GM21390 (cell line): ENCODE results near the gene SLC25A24.
"Not testable (repeated sequence)": the region's sequence is repeated elsewhere in the genome, so short reads cannot be mapped to it uniquely, and the experiment has no call there.

Experiments used
- ATAC-seq: cut with Tn5 transposase; IDR thresholded peaks from one replicate; pipeline ENCODE4 v1.9.1; 2021; ENCODE audit not compliant: unreplicated experiment

Gene SLC25A24

DNA sequence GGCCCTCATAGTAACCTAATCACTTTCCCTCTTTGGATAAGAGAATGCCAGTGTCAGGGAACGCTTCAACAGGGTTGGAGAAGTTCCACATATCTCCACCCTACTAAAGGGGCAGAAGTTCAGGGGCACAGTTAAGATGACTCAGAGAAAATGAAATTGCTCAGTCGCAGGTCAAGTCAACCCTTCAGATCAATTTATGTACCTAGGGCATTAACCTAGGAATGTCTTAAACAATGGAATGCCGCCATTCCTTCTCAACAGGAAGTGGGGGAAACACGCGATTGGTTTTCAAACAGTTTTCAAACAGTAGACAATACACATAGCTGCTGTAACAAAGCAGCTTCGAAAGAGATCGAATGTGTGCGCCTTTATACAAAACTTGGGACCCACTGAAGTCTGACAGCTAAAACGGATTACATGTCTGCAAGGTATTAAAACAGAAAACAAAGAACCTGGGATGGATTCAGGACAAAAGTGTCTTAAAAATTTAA, 897 bp downstream of the SLC25A24 start:
- ATAC-seq: no peak

DNA sequence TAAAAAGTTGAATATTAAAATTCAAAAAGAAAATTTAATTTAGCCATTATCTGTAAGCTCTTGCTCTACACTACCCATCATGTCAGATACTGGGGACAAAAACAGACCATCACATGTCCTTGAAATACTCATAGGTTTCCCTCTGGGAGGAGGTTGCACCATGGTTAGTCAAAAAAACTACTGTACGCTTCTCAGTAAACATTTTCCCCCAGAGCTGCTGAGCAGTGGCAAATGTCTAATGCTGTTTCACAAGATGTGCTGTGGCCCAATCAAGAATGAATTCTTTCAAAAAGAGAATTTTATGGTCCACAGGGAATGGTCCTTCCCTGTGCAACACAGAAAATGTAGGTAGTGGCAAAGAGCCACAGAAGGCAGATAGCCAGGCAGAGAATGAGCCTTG, 6.1 kb downstream of the SLC25A24 start:
- no peak for ATAC-seq

DNA sequence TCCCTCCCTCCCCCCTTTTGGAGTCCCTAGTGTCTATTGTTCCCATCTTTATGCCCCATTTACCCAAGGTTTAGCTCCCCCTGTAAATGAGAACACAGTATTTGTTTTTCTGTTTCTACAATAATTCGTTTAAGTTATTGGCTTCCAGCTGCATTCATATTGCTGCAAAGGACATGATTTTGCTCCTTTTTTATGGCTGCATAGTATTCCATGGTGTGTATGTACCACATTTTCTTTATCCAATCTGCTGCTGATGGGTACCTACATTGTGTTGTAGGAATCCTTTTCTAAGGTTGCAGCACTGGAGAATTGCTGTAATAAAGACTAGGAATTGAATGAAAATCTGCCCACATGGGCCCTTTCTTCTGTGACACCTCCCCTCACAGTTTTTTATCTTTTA, 6.8 kb downstream of the SLC25A24 start:
- ATAC-seq: no peak

DNA sequence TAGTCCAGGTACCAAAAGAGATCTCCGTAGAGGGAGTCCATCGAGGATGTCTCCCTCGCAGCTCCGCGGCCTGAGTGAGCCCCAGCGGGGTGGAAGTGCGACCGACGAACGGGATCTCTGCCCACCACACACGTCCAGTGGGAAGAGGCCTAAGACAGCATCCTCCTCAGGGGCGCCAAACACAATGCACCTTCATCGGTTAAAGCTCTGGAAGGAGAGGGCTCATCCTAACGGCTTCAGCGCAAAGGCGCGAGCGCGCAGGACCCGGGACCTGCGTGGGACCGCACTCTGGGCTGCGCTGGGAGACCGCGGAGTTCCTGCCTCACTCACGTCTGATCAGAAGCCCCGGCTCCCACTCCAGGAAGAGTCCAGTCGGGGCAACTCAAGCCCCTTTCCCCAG, 7.6 kb downstream of the SLC25A24 start:
- ATAC-seq: no peak

DNA sequence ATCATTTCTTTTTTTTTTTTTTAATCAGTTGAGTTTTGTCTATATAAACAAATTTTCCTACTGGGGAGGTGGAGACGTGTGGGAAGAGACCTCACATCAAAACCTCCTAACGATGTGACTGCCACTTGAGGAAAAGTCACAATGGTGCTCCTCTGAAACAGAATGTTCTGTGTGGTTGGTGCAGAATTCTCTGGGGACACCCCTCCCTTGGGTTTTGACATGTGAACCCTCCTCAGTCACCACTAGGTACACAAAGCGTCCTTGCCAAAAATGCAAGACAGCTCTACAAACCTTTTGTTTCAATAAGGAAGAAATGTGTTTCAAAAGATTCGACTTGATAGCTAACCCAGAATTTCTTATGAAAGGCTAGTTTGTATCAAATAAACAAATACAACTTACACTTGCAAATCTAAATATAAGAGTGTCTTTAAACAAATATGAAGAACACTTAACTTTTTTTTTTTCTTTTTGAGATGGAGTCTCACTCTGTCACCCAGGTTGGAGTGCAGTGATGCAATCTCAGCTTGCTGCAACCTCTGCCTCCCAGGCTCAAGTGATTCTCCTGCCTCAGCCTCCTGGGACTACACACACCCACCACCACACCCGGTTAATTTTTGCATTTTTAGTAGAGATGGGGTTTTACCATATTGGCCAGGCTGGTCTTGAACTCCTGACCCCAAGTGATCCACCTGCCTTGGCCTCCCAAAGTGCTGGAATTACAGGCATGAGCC, 9.3 kb downstream of the SLC25A24 start:
- no peak for ATAC-seq

DNA sequence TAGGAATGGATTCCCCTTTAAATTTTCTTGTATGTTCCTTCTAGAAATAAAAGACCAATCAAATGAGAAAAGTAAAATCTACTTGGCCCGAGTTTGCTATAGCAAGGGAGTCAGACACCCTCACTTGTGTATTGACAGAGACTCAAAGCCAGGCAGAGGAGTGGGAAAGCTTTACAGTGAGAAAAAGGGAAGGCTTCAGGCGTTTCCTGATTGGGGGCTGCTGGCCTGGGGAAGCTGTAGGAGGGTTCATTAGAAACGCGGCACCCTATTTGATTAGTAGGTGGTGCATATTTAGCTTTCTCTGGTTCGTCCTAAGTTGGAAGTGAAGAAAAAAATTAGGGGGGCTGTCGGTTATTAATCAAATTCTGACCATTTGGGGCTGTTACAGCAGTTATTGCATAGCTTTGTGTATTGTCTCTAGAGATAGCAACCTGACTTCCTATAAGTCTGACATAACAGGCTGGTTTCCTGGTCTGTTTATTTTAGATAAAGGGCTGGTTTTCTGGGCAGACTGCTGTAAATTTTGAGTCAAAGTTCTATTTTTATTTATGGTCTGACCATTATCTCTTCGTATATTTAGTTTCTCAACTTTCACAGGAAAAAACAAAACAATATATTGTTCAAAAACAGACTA, 10.0 kb downstream of the SLC25A24 start:
- ATAC-seq: no peak

DNA sequence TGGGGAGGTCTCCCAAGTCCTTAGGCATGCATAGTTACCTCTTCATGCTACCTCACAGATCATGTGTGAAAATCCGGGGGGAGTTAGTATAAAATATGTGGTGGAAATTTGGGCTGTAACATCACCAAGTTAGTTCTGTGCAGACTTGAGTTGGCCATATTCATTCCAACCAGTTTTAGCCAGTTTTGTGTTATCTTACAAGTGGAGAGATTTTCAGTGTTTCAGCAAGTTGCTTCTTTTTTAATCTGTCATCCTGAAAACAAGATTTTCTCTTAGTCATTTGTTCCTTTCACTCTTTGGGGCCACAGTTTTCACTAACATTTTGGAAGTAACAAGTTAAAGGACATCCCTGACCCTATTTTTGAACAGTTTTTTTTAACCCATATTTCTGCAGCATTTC, 11.3 kb downstream of the SLC25A24 start:
- no peak for ATAC-seq

DNA sequence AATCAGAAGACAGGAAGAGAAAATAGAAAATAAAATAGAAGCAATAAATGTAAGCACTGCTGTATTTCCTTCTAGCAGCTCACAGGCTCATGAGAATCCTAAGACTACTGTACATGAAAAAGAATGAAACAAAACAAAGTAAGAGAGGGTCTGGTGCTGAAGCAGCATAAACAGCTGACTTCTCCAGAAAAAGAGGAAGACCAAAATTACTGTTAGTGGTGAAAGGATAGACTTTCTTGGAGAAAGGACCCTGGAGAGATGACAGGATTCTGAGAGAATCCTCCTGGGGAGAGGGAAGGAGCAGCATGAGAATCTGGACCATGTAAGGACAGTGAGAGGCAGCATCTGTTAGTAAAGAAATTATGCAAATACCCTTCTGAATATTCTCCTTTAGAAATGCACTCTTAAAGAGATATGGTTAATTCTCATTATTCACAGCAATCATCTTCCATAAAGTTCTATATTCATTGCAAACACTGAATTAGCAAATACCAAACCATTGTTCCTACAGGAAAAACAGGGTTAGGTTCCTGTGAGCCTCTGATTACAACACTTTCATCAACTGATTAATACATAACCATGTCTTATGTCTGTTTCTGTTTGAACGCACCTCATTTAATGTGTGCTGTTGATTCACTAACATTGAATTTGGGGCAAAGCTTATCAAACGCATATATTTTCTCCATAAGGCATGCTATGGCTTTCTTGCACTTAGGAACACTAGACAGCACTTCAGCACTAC, 17.0 kb downstream of the SLC25A24 start:
- ATAC-seq: no peak

DNA sequence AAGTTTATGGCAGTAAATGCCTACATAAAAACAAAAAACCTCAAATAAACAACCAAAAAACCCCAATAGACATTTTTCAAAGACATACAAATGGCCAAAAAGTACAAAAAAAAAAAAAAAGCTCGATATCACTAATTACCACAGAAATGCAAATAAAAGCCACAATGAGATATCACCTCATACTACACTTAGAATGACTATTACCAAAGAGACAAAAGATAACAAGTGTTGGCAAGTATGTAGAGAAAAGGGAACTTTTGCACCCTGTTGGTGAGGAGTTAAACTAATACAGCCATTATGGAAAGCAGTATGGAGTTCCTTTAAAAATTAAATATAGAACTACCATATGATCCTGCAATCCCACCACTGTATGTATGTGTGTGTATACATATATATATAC, 21.1 kb downstream of the SLC25A24 start:
- no peak for ATAC-seq

DNA sequence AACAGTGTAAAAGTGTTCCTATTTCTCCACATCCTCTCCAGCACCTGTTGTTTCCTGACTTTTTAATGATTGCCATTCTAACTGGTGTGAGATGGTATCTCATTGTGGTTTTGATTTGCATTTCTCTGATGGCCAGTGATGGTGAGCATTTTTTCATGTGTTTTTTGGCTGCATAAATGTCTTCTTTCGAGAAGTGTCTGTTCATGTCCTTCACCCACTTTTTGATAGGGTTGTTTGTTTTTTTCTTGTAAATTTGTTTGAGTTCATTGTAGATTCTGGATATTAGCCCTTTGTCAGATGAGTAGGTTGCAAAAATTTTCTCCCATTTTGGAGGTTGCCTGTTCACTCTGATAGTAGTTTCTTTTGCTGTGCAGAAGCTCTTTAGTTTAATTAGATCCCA, 37.7 kb downstream of the SLC25A24 start:
- ATAC-seq: not testable (repeated sequence)

DNA sequence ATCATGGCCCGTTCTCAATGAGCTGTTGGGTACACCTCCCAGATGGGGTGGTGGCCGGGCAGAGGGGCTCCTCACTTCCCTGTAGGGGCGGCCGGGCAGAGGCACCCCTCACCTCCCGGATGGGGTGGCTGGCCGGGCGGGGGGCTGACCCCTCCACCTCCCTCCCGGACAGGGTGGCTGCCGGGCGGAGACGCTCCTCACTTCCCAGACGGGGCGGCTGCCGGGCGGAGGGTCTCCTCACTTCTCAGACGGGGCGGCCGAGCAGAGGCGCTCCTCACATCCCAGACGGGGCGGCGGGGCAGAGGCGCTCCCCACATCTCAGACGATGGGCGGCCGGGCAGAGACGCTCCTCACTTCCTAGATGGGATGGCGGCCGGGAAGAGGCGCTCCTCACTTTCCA, 40.2 kb downstream of the SLC25A24 start:
- not testable (repeated sequence) for ATAC-seq

DNA sequence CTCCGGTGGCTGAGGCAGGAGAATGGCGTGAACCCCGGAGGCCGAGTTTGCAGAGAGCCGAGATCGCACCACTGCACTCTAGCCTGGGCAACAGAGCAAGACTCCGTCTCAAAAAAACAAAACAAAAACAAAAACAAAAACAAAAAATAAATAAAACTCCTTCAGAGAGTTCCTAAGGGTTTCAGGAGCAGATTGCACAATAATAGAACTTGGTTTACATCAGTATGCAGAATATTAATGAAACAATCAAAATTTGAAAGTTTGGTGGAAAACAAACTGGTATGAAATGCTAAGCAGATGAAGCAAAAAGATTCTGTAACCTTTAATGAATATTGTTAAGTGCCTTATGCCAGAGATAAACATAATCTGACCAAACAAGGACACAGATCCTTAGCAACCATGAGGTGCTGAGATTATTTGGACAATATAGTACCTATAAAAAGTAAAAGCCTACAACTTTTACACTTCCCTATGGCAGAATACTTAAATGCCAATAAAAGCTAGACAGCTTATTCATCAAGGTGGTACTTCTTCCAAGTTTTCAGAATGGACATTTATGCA, 41.2 kb downstream of the SLC25A24 start:
- no peak for ATAC-seq

DNA sequence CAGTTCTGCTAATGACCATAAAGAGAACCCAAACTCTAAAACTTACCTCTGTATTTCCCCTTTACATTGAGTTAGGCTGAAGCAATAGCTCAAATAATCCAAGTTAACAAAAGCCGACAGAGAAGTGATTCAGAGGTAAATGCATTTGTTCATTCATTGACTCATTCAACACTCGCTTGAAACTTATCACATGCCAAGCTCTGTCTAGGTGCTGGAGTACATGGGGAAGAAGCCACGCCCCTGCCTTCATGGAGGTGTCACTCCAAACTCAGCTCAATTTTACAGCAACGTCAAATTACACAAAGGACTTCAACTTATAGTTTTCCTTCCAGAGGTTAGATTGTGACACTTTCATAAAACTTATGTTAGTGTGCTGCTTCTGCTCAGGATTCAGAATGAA, 45.8 kb downstream of the SLC25A24 start:
- no peak for ATAC-seq

DNA sequence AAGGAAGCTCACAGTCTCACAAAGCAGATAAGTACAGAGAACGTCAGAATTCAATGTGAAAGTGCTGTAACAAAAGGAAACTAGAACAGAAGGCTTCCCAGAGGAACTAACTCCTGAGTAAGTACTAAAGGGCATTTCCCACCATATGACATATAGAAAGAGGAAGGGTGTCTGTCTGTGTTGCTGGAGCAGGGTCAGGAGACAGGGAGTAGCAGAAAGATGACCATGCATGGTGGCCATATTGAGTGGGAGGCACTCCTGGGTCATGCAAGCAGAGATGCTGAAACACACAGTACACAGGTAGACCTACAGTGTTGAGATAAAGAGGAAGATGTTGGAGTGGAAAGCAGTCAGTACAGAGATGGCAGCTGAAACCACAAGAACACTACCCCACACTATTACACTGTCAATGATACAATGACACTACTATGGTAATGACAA, 47.3 kb downstream of the SLC25A24 start:
- no peak for ATAC-seq

DNA sequence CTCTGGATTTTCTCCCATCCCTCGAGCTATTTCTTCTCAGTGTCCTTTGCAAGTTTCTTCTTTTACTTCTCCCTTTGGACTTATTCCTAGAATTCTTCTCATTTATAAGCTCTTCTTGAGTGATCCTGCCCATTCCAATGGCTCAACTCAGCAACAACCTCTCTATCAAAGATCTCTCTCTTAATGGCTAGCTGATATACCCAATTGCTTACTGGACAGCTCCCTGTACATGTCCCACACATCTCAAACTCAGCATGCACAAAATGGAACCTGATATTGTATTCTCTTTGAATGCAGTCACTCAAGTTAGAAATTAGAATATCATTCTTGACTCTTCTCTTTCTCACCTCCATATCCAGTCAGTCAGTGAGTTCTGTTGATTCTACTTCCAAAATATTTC, 48.6 kb downstream of the SLC25A24 start:
- ATAC-seq: no peak

DNA sequence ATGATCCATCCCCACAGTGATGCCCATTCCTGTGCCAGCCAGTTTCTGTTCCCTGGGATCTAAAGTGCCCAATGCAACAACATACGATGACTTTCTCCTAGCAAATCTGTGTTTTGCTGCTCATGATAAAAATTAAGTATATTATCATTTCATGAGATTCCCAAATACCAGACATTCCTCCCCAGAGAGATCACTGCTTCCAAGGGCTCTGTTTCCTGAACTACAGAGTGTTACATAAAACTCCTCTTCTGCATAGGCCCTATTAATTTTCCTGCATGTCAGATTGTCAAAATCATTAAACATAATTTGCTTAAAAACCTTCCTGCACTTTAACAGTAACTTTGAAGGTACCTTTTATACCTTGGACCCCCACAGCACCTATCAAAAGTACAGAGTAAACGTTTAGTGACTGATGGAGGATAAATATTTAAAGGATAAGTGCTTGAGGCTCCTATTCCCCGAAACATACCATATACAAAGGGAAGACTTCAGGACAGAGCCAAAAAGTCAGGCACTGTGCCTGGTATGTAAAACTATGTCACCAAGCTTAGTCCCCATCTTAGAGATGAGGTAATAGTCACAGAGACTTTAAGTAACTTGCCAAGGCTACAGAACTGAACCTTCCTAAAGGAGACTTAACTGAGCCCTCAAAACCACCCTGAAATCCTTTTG, 50.2 kb downstream of the SLC25A24 start:
- no peak for ATAC-seq

DNA sequence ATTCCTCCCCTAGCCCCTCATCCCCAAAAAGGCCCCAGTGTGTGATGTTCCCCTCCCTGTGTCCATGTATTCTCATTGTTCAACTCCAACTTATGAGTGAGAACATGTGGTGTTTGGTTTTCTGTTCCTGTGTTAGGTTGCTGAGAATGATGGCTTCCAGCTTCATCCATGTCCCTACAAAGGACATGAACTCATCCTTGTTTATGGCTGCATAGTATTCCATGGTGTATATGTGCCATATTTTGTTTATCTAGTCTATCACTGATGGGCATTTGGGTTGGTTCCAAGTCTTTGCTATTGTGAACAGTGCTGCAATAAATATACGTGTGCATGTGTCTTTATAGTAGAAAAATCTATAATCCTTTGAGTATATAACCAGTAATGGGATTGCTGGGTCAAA, 55.6 kb downstream of the SLC25A24 start:
- not testable (repeated sequence) for ATAC-seq

DNA sequence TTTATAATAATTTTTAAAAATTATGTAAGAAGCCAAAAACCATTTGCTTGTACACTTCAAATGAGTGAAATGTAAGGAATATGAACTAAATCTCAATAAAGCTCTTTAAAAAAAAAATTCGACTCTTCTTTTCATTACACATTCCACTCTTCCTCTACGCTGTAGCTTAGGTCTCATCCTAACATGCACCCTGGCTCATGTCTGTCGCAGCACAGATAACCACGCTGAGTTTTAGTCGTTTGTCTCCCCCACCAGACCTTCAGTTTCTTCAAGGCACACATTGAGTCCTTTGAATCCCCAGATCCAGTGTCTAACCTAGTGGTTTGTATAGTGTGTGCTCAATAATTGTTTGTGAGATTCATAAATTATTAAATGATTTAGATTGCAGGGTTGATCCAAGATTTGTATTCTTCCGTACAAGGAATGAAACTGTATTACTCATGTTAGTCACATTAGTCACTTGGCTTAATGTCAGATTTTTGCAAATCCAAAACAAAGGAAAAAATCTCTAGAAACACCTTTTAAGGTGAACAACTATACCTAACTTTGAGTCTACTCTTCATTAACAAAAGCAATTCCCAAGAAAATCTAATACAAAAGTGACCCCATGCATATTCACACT, 57.3 kb downstream of the SLC25A24 start:
- ATAC-seq: no peak

DNA sequence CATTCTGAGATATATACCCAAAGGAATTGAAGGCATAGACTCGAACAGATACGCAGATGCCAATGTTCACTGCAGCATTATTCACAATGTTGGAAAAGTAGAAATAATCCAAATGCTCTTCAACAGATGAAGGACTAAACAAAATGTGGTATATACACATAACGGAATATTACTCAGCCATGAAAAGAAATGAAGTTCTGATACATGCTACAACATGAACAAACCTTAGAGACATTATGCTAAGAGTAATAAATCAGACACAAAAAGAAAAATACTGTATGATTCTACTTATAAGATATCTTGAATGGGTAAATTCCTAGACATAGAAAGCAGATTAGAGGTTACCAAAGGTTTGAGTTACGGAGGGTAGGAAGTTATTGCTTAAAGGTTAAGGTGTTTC, 57.9 kb downstream of the SLC25A24 start:
- no peak for ATAC-seq

DNA sequence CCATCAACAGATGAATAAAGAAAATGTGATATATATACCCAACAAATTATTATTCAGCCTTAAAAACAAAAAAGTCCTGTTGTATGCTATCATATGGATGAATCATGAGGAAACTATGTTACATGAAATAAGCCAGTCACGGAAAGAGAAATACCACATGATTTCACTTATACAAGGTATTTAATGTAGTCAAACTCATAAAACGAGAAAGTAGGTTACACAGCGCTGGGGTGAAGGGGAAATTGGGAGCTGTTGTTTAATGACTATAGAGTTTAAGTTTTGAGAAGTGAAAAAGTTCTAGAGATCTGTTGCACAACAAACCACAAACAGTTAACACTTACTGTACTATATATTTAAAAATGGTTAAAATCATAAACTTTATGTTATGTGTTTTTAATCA, 58.5 kb downstream of the SLC25A24 start:
- ATAC-seq: no peak

DNA sequence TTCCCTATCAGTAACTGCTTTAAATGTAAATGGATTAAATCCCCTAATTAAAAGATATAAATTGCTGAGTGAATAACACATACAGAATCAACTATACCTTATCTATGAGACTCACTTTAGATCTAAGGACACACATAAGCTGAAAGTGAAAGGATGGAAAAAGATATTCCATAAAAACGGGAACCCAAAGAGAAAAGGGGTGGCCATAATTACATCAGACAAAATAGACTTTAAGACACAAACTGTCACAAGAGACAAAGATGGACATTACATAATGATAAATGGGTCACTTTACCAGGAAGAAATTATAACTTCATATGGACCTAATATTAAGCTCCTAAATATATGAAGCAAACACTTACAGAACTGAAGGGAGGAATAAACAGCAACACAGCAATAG, 59.2 kb downstream of the SLC25A24 start:
- ATAC-seq: no peak
